HG03378 (cell line): ENCODE measurements around the gene ZNF750.
A peak's percentile ranks its signal among the peaks of the same experiment; 100 is the strongest.

Source experiments
- ATAC-seq: cut with Tn5 transposase; IDR thresholded peaks from one replicate; pipeline ENCODE4 v1.9.1; 2021; ENCODE audit warnings: mild to moderate bottlenecking, moderate library complexity; ENCODE audit not compliant: unreplicated experiment

ZNF750 gene

DNA sequence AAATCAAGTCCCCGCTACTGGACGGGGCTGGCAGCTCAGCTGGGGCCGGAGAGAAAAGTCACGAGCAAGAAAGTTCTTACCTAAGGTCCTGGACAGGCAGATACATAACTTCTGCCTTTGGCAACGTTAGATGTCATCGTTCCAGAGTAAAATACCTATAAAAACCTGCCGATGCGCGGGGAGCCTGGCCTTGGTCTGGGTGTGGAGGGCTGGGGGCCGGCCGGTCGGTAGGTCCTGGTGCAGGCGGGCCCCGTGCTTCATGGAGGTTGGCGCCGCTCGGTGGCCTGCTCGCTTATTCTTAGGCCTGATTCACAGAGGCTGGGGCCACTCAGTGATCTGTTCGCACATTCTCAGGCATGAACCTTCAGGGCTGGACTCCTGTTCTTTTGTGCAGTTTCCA, 33.7 kb upstream of the ZNF750 start:
- no peak for ATAC-seq

DNA sequence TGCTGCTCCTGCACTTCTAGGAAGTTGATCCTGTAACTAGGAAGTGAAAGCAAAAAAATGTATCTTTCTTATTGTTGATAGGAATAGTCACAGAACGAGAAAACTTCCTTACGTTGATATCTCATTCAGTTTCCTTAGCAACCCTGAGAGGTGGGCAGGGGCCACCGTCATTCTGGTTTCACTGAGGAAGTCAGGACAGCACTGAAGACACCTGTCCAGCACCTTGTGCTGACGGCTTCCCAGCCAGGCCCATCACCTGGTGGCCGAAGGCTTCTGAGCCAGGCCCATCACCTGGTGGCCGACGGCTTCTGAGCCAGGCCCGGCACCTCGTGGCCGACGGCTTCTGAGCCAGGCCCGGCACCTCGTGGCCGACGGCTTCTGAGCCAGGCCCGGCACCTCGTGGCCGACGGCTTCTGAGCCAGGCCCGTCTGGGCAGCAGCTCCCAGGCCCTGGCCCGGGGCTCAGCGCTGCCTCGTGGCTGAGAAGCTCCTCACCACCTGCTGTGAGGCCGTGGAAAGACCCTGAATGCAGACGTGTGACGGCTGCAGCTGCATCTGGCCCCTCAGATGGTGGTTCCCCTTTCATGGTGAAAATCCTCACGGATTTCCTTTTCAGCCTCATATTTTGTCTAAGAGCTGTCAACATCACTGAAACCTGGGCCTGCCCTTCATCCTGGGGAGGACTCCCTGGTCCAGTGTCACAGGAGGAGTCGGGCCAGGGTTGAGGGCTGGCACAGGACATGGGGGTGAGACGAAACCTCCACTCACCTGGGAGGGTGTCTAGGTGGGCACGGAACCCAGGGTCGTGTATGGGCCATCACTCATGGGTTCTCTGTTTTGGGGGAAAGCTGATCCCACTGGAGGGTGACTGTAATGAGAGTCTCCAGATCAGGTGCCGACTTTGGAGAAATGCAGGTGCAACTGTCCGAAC, 33.0 kb upstream of the ZNF750 start:
- ATAC-seq = no peak

DNA sequence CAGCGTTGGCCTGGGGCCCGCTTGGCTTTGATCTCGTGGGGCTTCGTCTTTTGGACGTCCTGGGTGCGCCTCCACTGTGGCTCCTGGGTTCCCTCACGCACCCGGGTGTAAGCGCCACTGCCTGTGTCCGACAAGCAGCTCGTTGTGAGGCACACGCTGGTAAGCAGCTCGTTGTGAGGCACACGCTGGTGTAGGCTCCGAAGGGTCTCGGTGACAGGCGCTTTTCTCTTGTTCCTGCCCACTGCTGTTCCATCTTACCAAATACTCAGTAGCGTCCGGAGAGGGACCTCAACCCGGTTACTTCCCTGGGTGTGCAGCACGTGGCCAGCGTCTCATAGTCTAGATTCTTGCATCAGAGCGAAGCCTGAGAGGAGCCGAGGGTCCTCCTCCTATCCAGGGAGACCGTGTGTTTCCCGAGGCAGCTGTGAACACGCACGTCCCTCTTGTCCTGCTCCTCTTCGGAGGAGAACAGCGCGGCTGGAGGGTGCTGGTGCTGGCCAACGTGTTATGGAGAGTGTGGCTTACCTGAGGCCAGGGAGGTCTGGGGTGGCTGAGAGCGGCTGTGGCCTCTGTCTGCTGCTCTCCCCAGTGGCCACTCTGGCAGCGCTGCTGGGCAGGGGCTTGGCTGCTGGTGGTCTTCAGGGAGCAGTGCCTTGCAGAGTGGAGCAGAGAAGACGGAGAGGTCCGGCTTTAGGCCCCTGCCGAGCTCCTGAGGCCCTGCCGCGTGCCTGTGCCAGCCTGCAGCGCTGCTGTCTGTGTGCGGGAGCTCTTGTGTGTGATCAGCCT, 32.1 kb upstream of the ZNF750 start:
- no peak for ATAC-seq

DNA sequence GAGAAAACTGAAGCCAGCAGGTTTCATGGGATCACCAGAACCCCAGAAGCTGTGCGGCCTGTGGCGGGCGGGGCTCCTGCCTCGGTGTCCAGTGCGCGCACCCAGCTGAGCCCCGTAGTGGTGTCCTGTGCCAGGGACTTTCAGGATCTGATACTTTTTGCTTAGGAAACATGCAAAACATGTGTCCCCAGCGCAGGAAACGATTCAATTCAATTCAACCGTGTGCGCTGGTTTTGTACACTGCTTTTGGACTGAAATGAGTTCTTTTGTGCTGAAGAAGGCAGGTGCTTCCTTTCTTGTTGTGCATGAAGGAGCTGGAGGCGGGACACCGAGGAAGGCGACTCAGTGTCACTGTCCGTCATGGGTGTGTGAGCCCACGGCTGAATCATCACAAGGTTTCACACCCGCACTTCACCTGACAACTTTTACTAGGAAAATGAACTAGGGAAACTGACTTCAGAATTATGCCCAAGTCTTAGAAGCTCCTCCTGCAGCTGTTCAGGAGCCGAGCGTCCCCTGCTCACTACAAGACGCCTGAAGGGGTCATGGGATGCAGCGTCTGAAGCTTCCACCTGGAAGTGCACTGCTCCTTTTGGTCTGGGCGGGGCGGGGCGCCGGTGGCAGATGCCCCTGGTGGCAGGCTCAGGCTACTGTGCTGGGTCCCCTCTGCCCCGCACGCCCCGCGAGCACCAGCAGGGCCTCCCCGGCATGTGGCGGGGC, 31.4 kb upstream of the ZNF750 start:
- ATAC-seq = peak; percentile 66

GRCh38 chr17:82870541-82870940, 30.7 kb upstream of the ZNF750 start:
- ATAC-seq = no peak

- ATAC-seq = no peak
Measured at GRCh38 chr17:82870091-82870491, 30.3 kb upstream of the ZNF750 start.

GRCh38 chr17:82869536-82869935, 29.7 kb upstream of the ZNF750 start:
- no peak for ATAC-seq

DNA sequence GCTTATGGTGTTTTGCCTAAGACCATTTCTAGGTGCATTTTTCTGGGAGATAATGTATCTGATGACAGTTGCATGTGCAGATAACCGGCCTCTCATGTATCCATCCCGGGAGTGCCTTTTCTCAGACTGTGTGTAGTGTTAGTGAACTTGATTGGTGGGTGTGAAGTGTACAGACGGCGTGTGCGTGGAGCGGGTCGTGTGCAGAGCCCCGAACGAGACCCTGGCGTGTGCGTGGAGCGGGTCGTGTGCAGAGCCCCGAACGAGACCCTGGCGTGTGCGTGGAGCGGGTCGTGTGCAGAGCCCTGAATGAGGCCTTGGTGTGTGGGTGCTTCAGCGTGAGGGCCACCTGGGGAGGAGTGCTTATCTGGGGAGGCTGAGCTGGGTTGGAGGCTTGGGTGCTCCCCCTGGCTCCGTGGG, 28.9 kb upstream of the ZNF750 start:
- no peak for ATAC-seq

- ATAC-seq = no peak
Measured at GRCh38 chr17:82867763-82868325, 28.0 kb upstream of the ZNF750 start.

- no peak for ATAC-seq
Measured at GRCh38 chr17:82866590-82867191, 26.9 kb upstream of the ZNF750 start.

DNA sequence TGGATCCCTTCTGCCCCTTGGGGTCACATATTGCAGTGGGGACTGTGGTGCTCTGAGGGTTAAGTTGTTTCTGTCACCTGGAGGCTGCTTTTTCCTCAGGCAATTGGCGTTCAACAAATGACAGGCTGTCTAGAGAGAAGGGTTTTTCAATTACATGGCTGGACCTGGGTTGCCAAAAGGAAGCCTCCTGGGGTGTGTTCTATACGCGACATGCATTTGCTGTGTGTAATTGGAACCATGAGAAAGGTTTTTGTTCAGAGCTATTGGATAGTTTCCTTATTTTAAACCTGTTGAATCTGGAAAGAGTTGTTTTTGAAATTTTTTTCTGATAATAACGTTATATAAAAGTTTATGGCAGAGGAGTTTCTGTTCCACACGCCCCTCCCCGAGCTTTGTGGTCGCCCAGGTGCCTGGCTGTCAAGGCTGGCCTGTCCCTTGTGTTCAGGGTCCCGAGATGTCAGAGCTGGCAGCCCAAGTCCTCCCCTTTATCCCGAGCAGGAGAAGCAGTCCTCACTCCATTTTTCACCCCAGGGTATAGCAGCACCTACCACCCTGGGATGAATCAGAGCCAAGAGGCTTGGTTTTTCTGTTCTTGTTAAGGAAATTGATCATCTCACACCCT, 26.1 kb upstream of the ZNF750 start:
- ATAC-seq = no peak

GRCh38 chr17:82865274-82865673, 25.5 kb upstream of the ZNF750 start:
- ATAC-seq = no peak

DNA sequence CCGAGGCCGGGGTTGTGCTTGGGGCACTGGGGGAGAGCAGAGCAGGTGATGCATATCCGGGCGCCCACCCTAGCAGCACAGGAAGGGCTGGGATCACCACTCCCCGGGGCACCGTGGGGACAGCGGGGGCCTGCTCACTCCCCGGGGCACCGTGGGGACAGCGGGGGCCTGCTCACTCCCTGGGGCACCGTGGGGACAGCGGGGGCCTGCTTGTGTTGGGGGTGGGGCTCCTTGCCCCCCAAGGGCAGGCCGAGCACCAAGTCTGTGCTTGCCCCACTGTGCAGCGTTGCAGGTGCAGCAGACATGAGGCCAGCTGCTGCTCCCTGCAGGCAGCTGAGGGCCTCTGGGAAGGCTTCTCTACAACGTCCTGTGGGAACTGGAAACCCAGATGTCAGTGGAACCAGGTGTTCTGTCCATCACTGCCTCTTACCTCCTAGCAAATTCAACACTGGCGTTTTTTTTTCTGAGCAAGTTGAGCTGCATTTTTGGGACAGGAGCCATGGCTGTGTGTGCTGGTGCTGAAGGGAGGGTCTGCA, 25.0 kb upstream of the ZNF750 start:
- ATAC-seq = no peak

GRCh38 chr17:82863941-82864712, 24.3 kb upstream of the ZNF750 start:
- peak; percentile 79 for ATAC-seq

GRCh38 chr17:82863383-82863940, 23.6 kb upstream of the ZNF750 start:
- ATAC-seq = no peak

DNA sequence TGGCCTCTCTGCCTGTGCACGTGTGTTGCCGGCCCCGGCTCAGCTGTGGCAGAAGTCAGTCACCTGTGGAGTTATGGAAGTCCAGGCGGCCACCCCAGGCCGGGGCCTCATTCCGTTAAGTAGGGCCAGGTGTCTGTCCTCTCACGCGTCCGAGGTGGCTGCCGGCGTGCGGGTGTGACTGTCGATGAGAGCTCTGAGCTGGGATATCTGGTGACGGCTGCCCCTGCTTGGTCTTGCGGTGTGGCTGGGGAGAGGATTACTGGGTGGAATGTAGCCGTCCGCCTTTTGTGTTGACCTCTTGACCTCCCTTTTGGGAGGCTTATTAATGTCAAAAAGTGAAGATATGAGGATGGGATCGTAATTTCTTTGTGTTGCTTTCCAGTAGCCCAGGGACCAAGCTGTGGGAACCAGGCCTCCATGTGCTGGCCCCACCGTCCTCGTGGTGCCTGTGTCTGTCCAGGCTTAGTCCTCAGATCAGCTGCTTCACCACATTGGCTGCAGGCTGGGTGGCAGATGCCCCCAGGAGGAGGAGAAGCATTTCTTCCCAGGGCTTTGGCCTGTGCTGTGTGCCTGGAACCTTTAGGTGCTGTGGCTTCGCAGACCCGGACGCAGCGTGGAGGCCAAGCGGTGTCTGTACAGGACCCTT, 23.0 kb upstream of the ZNF750 start:
- ATAC-seq = no peak

DNA sequence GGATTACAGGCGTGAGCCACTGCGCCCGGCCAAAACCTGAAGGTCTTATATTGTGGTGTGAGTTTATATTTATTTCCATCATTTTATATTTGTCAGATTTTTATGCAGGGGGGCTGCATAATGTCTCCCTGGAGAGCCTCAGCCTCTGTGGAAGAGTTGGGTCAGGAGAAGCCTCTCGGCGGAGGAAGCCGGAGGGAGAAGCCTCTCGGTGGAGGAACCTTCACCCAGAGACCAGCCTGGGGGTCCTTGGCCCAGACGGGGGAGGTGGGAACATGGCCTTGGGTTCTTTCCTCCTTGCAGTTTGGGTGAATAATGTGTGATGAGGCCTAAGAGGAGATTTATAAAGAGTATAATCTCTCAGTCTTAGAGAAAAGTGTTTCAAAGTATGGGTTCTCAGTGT, 22.4 kb upstream of the ZNF750 start:
- ATAC-seq = no peak

GRCh38 chr17:82861393-82861775, 21.6 kb upstream of the ZNF750 start:
- ATAC-seq = no peak
